Endodermal cell (in vitro differentiated cells): Measurements from ENCODE around the gene KLK1. TPM values are rescaled to one million over a fixed set of nuclear protein-coding genes. Genes with fewer than 3 reads are reported as not detected.
A peak's percentile ranks its signal among the peaks of the same experiment; 100 is the strongest.

ENCODE experiments used
- DNase-seq: peaks from one replicate; pipeline ENCODE4 v3.0.0-alpha.2; 2017
- H3K27ac ChIP-seq: 2 replicates; pipeline ENCODE4 v1.5.1; 2013; ENCODE audit warnings: mild to moderate bottlenecking, low read depth, low read length, moderate library complexity
- H3K27me3 ChIP-seq: 2 replicates; pipeline ENCODE4 v1.6.1; 2013; ENCODE audit warnings: mild to moderate bottlenecking, low read length, moderate library complexity; ENCODE audit not compliant: insufficient read depth, control insufficient read depth, poor library complexity, severe bottlenecking
- H3K36me3 ChIP-seq: 2 replicates; pipeline ENCODE4 v1.7.0; 2013; ENCODE audit warnings: mild to moderate bottlenecking, low read length, moderate library complexity; ENCODE audit not compliant: control insufficient read depth, insufficient read depth
- H3K4me1 ChIP-seq: one replicate; pipeline ENCODE4 v1.7.0; 2013; ENCODE audit warnings: low read length; ENCODE audit not compliant: control insufficient read depth, insufficient read depth
- H3K4me3 ChIP-seq: 2 replicates; pipeline ENCODE4 v1.5.1; 2013; ENCODE audit warnings: mild to moderate bottlenecking, low read length, moderate library complexity
- H3K9ac ChIP-seq: 2 replicates; pipeline ENCODE4 v1.6.1; 2013; ENCODE audit warnings: mild to moderate bottlenecking, low read length, moderate library complexity; ENCODE audit not compliant: poor library complexity, severe bottlenecking; ENCODE audit errors: extremely low read depth
- H3K9me3 ChIP-seq: 2 replicates; pipeline ENCODE4 v1.6.1; 2013; ENCODE audit warnings: mild to moderate bottlenecking, low read length, moderate library complexity; ENCODE audit not compliant: control insufficient read depth
- H3K27ac Mint-ChIP-seq: 2 replicates; pipeline ENCODE4 v1.8.0; 2020; ENCODE audit warnings: mixed read lengths
- H3K27me3 Mint-ChIP-seq: 2 replicates; pipeline ENCODE4 v1.8.0; 2021; ENCODE audit warnings: mild to moderate bottlenecking, mixed read lengths; ENCODE audit not compliant: insufficient read depth
- H3K36me3 Mint-ChIP-seq: 2 replicates; pipeline ENCODE4 v1.8.0; 2020; ENCODE audit warnings: low read depth, mixed read lengths
- H3K4me1 Mint-ChIP-seq: 2 replicates; pipeline ENCODE4 v1.8.0; 2020; ENCODE audit warnings: mixed read lengths
- H3K4me3 Mint-ChIP-seq: 2 replicates; pipeline ENCODE4 v1.8.0; 2020; ENCODE audit warnings: mild to moderate bottlenecking, moderate library complexity, mixed read lengths
- H3K9me3 Mint-ChIP-seq: 2 replicates; pipeline ENCODE4 v1.8.0; 2020; ENCODE audit warnings: mild to moderate bottlenecking, mixed read lengths
- CTCF ChIP-seq: fragments of 200-600 bp; sonication (generic); conservative IDR thresholded peaks from 2 replicates; pipeline ENCODE4 v1.5.0; 2021; ENCODE audit warnings: antibody characterized with exemption, mild to moderate bottlenecking
- WGBS, 2 experiments: methylation state at CpG; one replicate each; pipeline versions ENCODE4 v1.1.5 to v1.1.7; 2013; ENCODE audit warnings: missing lambda C conversion rate in 2 of 2, mixed read lengths in 1 of 2; ENCODE audit not compliant: insufficient coverage in 1 of 2, insufficient read length in 1 of 2; 5-methylcytosine and 5-hydroxymethylcytosine counted together
- total RNA-seq, 2 donors: library from RNA; stranded (reverse); fragmentation: NEBNext Ultra II Directional in 1 of 2; extraction: Animal tissue kit (Norgen Biotek cat#: 25700) in 1 of 2; gene quantifications; 2 replicates in 1 of 2; 3 replicates in 1 of 2; pipeline ENCODE4 v1.2.1, GENCODE V29; 2021

KLK1 gene
- total RNA-seq, 2 donors from 2014 or later = 0.75 to 0.82 TPM

DNA sequence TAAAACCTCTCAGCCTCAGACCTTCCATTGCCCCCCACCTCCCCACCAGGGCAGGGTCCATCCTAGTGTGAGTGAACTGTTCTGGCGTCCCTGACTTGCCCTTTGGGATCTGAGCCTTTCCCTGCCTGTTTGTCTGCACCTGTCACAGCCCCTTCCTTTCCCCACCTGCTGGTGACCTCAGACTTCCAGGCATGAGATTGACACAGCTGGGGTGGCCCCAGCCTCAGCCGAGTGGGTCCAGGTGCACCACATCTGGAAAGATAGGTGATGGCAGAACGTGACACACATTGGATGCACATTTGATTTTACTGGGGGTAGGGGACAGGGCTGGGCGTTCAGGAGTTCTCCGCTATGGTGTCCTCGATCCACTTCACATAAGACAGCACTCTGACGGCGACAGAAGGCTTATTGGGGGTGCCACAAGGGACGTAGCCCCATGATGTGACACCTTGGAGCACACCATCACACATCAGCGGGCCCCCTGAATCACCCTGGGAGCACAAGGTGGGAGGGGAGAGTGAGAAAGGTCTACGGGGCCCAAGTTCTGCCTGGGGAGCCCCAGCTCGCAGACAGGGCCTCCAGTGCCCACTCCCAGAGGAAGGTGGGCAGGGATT is 4.6 kb downstream of the KLK1 start:
- Mint-ChIP-seq H3K4me1 (peaks cover 20% of the 10 kb centered on the region), H3K27ac (no peak overlapping the region), H3K4me3 (peak overlapping the region; percentile 58), H3K36me3 (no peaks in the 10 kb centered on the region), H3K27me3 (peaks cover 95% of the 10 kb centered on the region), H3K9me3 (no peaks in the 10 kb centered on the region)
- no peaks in the 10 kb centered on the region for H3K4me1 ChIP-seq
- no peaks in the 10 kb centered on the region for H3K36me3 ChIP-seq
- WGBS, 2 experiments = 90% methylated on average over 7 to 12 of the region's 12 CpGs
- no peak for TF ChIP-seq CTCF
- no peak overlapping the region for H3K27ac ChIP-seq
- peaks cover 58% of the 10 kb centered on the region for H3K27me3 ChIP-seq
- H3K9ac ChIP-seq = no peak overlapping the region
- H3K9me3 ChIP-seq = no peaks in the 10 kb centered on the region
- peak; percentile 51 for DNase-seq
- H3K4me3 ChIP-seq = no peak overlapping the region

DNA sequence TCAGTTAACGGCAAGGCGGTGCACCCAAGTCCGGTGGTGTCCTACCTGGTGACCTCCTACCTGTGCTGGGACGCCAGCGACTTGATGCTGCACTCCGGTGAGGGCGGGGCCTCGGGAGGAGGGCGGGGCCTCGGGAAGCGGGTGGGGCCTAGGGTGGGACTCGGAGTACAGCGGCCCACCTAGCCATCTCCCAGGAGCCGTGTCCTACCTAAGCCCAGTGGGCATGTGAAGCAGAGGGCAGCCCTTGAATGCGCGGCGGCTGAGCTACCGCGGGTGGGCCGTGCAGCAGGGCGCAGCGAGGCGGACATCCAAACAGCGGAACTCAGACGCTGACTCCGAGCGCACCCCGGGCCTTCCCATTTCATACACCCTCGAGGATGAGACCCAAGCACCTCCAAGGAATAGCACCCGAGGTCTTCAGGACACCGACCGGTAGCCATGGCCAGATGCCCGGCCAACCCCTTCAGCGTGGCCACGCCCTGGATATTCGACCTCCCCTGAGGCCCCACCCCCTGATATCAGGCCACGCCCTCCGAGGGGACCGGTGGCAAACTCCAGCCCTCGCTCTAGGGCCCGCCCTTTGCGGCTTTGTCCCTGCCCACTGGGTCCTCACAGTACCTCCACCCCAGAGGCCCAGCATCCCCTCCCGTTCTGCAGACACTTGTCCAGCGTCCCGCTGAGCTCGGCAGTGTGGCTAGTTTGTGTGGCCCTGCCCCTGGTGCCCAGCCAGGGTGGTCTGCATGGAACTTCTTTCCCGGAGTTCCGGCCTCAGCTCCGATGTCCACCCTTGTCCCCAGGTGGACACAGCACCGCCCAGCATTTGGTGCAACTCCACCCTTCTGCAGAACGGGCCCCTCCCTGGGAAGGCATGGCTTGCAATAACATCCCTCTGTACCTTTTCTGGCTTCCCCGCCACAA is 5.4 kb downstream of the KLK1 start:
- no peaks in the 10 kb centered on the region for H3K9me3 Mint-ChIP-seq
- H3K27ac Mint-ChIP-seq = no peak overlapping the region
- Histone ChIP-seq H3K9ac (no peak overlapping the region), H3K27me3 (peaks cover 58% of the 10 kb centered on the region), H3K36me3 (no peaks in the 10 kb centered on the region), H3K4me1 (no peaks in the 10 kb centered on the region), H3K27ac (no peak overlapping the region), H3K4me3 (peak overlapping the region; percentile 56), H3K9me3 (no peaks in the 10 kb centered on the region)
- peaks cover 20% of the 10 kb centered on the region for H3K4me1 Mint-ChIP-seq
- no peak for TF ChIP-seq CTCF
- no peaks in the 10 kb centered on the region for H3K36me3 Mint-ChIP-seq
- peak overlapping the region; percentile 58 for H3K4me3 Mint-ChIP-seq
- peaks cover 92% of the 10 kb centered on the region for H3K27me3 Mint-ChIP-seq
- WGBS, 2 experiments = 21 to 36% methylated on average over 12 to 52 of the region's 52 CpGs
- DNase-seq = peak; percentile 98

- Mint-ChIP-seq H3K4me3 (no peak overlapping the region), H3K27ac (no peak overlapping the region), H3K9me3 (no peaks in the 10 kb centered on the region), H3K36me3 (no peaks in the 10 kb centered on the region), H3K4me1 (peaks cover 17% of the 10 kb centered on the region), H3K27me3 (peaks cover 86% of the 10 kb centered on the region)
- H3K4me3 ChIP-seq = no peak overlapping the region
- H3K9ac ChIP-seq = no peak overlapping the region
- 75 to 85% methylated on average over 1 of the region's 1 CpG for WGBS, 2 experiments
- H3K9me3 ChIP-seq = no peaks in the 10 kb centered on the region
- peaks cover 44% of the 10 kb centered on the region for H3K27me3 ChIP-seq
- DNase-seq = no peak
- H3K4me1 ChIP-seq = no peaks in the 10 kb centered on the region
- TF ChIP-seq CTCF = no peak
- no peak overlapping the region for H3K27ac ChIP-seq
- H3K36me3 ChIP-seq = no peaks in the 10 kb centered on the region
These were observed 8.1 kb downstream of the KLK1 start for GRCh38 chr19:50815439-50815838.
